Measurements from ENCODE around the gene DEGS1. TPM values are rescaled to one million over a fixed set of nuclear protein-coding genes. Genes with fewer than 3 reads are reported as not detected.

Gene DEGS1
- total RNA-seq = 10 to 100 TPM; 10.5 to 38.3 TPM

GRCh38 chr1:224182866-224183590 is at the start of gene DEGS1:
DEGS1 (plus strand) TSS chr1:224183240; CDS start chr1:224183337, 97 bp downstream.
- DNase-seq (ENCODE audit: low spot score in 2 of 2) (peak; percentile 82 to 85), ATAC-seq (peak; percentile 78 to 81)
- Mint-ChIP-seq H3K9me3 (no peaks in the 10 kb centered on the region), H3K36me3 (peaks cover 16 to 24% of the 10 kb centered on the region in 2 donors), H3K27ac (peak within 1 kb of the TSS; percentile 90 to 98)

GRCh38 chr1:224133741-224134299 is 49.2 kb upstream of the DEGS1 start:
- no peak for ATAC-seq
- Mint-ChIP-seq H3K9me3 (no peaks in the 10 kb centered on the region), H3K36me3 (peaks cover 7 to 26% of the 10 kb centered on the region in 2 donors)

GRCh38 chr1:224137518-224137917 is 45.5 kb upstream of the DEGS1 start:
- no peaks in the 10 kb centered on the region for H3K9me3 Mint-ChIP-seq
- H3K36me3 Mint-ChIP-seq = no peaks in the 10 kb centered on the region
- H3K27ac Mint-ChIP-seq = peak overlapping the region; percentile 14 to 61
- DNase-seq (ENCODE audit: low spot score in 2 of 2) (no peak), ATAC-seq (no peak)

More at GRCh38 chr1:224133741-224134299, 49.2 kb upstream of the DEGS1 start:
- no peak overlapping the region for H3K27ac Mint-ChIP-seq
- no peak for DNase-seq (ENCODE audit: low spot score in 2 of 2)

GRCh38 chr1:224138198-224138597 is 44.8 kb upstream of the DEGS1 start:
- Mint-ChIP-seq H3K9me3 (no peaks in the 10 kb centered on the region), H3K36me3 (no peaks in the 10 kb centered on the region), H3K27ac (peak overlapping the region in 1 of 2 donors; percentile 14)
- DNase-seq (ENCODE audit: low spot score in 2 of 2) (no peak), ATAC-seq (no peak)

- H3K9me3 Mint-ChIP-seq = no peaks in the 10 kb centered on the region
- peak overlapping the region in 1 of 2 donors; percentile 44 for H3K27ac Mint-ChIP-seq
- no peaks in the 10 kb centered on the region for H3K36me3 Mint-ChIP-seq
- DNase-seq (ENCODE audit: low spot score in 2 of 2) (no peak), ATAC-seq (peak; percentile 47 to 48)
These were observed 41.3 kb upstream of the DEGS1 start for GRCh38 chr1:224141693-224142092.

GRCh38 chr1:224149709-224150108 is 33.3 kb upstream of the DEGS1 start:
- H3K36me3 Mint-ChIP-seq = peaks cover 0 to 6% of the 10 kb centered on the region in 2 donors
- H3K9me3 Mint-ChIP-seq = no peaks in the 10 kb centered on the region
- no peak for DNase-seq (ENCODE audit: low spot score in 2 of 2)
- ATAC-seq = no peak
- H3K27ac Mint-ChIP-seq = peak overlapping the region in 1 of 2 donors; percentile 5

GRCh38 chr1:224151117-224151516 is 31.9 kb upstream of the DEGS1 start:
- H3K9me3 Mint-ChIP-seq = no peaks in the 10 kb centered on the region
- peaks cover 4 to 6% of the 10 kb centered on the region in 2 donors for H3K36me3 Mint-ChIP-seq
- ATAC-seq = no peak
- H3K27ac Mint-ChIP-seq = peak overlapping the region in 1 of 2 donors; percentile 32
- DNase-seq (ENCODE audit: low spot score in 2 of 2) = no peak

DNA sequence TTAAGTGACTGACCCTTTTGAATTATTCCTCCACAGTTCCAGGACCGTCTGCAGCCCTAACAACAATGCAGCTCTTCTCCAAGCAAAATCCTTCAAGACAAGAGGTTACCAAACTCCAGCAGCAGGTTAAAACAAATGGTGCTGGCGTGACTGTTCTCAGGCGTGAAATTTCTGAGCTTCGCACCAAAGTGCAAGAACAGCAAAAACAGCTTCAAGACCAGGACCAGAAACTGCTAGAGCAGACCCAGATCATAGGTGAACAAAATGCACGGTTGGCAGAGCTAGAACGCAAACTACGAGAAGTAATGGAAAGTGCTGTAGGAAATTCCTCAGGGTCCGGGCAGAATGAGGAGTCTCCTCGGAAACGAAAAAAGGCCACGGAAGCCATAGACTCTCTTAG is 25.7 kb upstream of the DEGS1 start:
- H3K36me3 Mint-ChIP-seq = peaks cover 0 to 8% of the 10 kb centered on the region in 2 donors
- H3K9me3 Mint-ChIP-seq = no peaks in the 10 kb centered on the region

GRCh38 chr1:224159541-224159940 is 23.5 kb upstream of the DEGS1 start:
- H3K36me3 Mint-ChIP-seq = peaks cover 0 to 8% of the 10 kb centered on the region in 2 donors
- no peak overlapping the region for H3K27ac Mint-ChIP-seq
- DNase-seq (ENCODE audit: low spot score in 2 of 2) (no peak), ATAC-seq (no peak)
- no peaks in the 10 kb centered on the region for H3K9me3 Mint-ChIP-seq

More for the DNA sequence above, 25.7 kb upstream of the DEGS1 start:
- ATAC-seq (no peak), DNase-seq (ENCODE audit: low spot score in 2 of 2) (no peak)
- no peak overlapping the region for H3K27ac Mint-ChIP-seq

DNA sequence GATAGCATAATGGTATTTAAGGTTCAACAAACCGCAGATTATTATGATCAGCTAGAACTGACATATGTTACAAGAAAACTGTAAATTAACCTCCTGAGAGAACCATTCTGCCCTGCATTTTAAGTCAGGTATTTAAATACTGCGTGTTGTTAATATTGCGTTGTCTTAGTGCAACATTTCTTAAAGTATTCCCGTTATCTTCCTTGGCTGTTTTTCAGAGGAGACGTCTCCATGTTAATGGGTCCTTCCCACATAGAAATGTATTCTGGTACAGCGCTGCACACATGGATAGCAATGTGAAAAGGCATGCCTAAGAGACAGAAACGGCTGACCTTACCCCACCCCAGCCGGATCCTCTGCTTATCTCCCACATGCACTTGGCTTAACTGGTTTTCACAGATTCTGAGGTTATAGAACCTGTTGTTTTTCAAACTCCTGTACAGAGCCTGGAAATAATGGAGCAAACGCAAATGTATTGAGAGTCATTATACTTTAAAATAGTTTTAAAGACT is 22.8 kb upstream of the DEGS1 start:
- H3K9me3 Mint-ChIP-seq = no peaks in the 10 kb centered on the region
- no peak for ATAC-seq
- no peak for DNase-seq (ENCODE audit: low spot score in 2 of 2)
- H3K36me3 Mint-ChIP-seq = peaks cover 0 to 8% of the 10 kb centered on the region in 2 donors
- no peak overlapping the region for H3K27ac Mint-ChIP-seq

GRCh38 chr1:224162768-224163167 is 20.3 kb upstream of the DEGS1 start:
- no peaks in the 10 kb centered on the region for H3K9me3 Mint-ChIP-seq
- DNase-seq (ENCODE audit: low spot score in 2 of 2) (no peak), ATAC-seq (no peak)
- no peak overlapping the region for H3K27ac Mint-ChIP-seq
- H3K36me3 Mint-ChIP-seq = no peaks in the 10 kb centered on the region

GRCh38 chr1:224163311-224163710 is 19.7 kb upstream of the DEGS1 start:
- no peak overlapping the region for H3K27ac Mint-ChIP-seq
- no peaks in the 10 kb centered on the region for H3K36me3 Mint-ChIP-seq
- no peak for DNase-seq (ENCODE audit: low spot score in 2 of 2)
- no peaks in the 10 kb centered on the region for H3K9me3 Mint-ChIP-seq
- ATAC-seq = no peak

DNA sequence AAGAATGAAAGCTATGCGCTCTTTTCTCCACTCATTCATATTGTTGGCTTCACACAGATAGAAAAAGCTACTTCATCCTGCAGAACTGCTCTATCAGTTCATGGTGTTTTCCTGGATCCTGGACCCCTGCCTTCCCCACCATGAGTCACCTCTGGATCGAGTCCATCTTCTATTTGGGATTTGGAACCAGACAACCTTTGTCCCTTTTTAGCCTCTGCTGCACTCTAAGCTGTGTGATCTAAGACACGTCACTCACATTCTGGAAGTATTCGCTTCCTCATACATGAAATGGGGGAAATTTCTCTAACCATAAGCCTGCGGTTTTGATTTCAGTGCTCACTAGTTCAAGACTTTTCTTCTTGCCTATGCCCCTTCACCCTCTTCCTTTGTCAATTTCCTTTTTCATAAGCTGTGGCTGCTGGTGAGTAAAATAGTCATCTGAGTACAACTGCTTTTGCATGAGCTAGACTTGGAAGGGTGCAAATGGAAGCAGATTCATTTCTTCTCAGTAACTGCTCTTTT is 14.1 kb upstream of the DEGS1 start:
- DNase-seq (ENCODE audit: low spot score in 2 of 2) = peak in 1 of 2 donors; percentile 51
- Mint-ChIP-seq H3K9me3 (peaks cover 0 to 14% of the 10 kb centered on the region in 2 donors), H3K36me3 (peaks cover 0 to 22% of the 10 kb centered on the region in 2 donors), H3K27ac (peak overlapping the region; percentile 22 to 55)
- ATAC-seq = peak; percentile 97 to 98

- H3K9me3 Mint-ChIP-seq = peaks cover 0 to 14% of the 10 kb centered on the region in 2 donors
- DNase-seq (ENCODE audit: low spot score in 2 of 2) (no peak), ATAC-seq (no peak)
- H3K36me3 Mint-ChIP-seq = peaks cover 0 to 22% of the 10 kb centered on the region in 2 donors
- peak overlapping the region in 1 of 2 donors; percentile 22 for H3K27ac Mint-ChIP-seq
These were observed 13.2 kb upstream of the DEGS1 start for GRCh38 chr1:224169718-224170270.

GRCh38 chr1:224170343-224170742 is 12.7 kb upstream of the DEGS1 start:
- no peak for ATAC-seq
- no peak overlapping the region for H3K27ac Mint-ChIP-seq
- no peak for DNase-seq (ENCODE audit: low spot score in 2 of 2)
- peaks cover 0 to 14% of the 10 kb centered on the region in 2 donors for H3K9me3 Mint-ChIP-seq
- H3K36me3 Mint-ChIP-seq = peaks cover 0 to 22% of the 10 kb centered on the region in 2 donors

DNA sequence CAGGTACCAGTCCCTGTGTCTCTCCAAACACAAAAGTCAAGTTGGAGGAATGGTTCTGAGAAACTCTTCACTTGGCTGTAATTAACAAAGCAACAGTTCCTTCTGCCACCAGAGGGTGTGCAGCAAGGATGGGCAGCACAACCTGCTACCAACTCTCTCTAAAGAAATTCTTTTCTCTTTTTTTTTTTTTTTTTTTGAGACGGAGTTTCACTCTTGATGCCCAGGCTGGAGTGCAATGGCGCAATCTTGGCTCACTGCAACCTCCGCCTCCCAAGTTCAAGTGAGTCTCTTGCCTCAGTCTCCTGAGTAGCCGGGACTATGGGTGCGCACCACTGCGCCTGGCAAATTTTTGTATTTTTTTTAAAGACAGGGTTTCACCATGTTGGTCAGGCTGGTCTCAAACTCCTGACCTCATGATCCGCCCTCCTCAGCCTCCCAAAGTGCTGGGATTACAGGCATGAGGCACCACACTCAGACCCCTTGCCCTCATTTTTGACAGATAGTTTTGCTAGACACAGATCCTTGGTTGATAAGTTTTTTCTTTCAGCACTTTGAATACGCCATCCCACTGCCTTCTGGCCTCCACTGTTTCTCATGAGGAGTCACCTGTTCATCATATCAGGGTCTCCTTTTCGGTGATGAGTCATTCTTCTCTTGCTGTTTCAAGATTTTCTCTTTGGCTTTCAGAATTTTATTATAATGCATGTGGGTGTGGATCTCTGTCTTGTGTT is 12.1 kb upstream of the DEGS1 start:
- Mint-ChIP-seq H3K9me3 (peaks cover 0 to 14% of the 10 kb centered on the region in 2 donors), H3K27ac (peak overlapping the region in 1 of 2 donors; percentile 52), H3K36me3 (peaks cover 0 to 22% of the 10 kb centered on the region in 2 donors)
- DNase-seq (ENCODE audit: low spot score in 2 of 2) (no peak), ATAC-seq (peak in 1 of 2 donors; percentile 4)
